Hepatocyte (in vitro differentiated cells): ENCODE measurements around the gene ANKS1B.

ENCODE experiments used
- EZH2 ChIP-seq: fragments of 200-600 bp; sonication (generic); IDR thresholded peaks from 2 replicates; pipeline ENCODE4 v1.6.1; 2016; ENCODE audit warnings: antibody characterized with exemption, mild to moderate bottlenecking, borderline replicate concordance
- EZH2phosphoT487 ChIP-seq: fragments of 200-600 bp; sonication (generic); IDR thresholded peaks from one replicate; pipeline ENCODE4 v1.6.1; 2018; ENCODE audit warnings: antibody characterized with exemption, mild to moderate bottlenecking, low read depth, moderate library complexity; ENCODE audit not compliant: unreplicated experiment, severe bottlenecking

- TF ChIP-seq EZH2phosphoT487 = no peak
- no peak for TF ChIP-seq EZH2
Observed at GRCh38 chr12:99658671-99659349, 325.9 kb downstream of the ANKS1B start.
